OCI-M2 (cell line): ENCODE data around the gene CTNNA1.

Source experiments
- DNase-seq: peaks from one replicate; lab custom pipeline; 2025; ENCODE audit not compliant: unreplicated experiment; lab: John Stamatoyannopoulos, UW

Gene CTNNA1

DNA sequence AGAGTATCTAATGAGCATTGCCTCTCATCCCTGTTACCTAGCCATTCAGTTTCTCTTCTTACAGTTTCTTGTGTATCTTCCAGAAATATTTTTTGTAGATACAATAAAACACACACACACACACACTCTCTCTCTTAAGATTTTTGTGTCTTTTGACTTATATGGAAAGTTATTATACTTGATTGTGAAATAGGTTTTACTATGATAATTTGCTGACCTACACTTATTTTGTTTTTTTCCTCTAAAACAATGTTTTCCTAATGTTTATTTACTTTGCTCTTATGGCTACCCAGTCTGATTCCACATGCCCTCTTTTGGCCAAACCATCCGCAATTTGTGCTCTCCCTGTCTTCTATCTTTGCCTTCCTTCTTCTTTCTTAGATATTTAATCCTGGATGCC lies 96.7 kb downstream of the CTNNA1 start:
- DNase-seq: no peak

DNA sequence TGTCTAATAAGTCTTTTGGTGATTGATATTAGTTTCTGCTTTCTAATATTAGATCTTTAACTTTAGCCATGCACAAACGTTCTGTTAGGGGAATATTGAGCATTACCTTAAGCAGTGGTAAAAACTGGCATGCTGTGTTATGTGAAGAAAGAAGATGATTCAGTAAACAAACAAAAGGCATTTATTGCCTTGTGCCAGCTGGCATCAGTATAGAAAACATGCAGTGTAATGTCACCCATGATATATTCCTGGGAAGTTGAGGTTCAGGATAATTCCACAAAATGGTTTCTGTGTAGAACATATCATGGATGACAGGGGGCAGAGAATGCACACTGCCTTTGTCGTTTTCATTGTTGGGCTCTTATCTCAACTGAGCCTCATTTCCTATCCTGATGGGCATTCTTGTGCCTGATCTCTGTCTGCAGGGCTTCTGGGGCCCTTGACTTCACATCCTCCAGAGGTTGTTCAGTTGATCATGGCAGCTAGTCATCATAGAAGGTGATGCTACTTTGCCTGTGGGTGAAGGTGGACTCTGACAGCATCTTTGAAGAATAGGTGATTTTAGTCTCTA lies 97.7 kb downstream of the CTNNA1 start:
- DNase-seq: no peak

DNA sequence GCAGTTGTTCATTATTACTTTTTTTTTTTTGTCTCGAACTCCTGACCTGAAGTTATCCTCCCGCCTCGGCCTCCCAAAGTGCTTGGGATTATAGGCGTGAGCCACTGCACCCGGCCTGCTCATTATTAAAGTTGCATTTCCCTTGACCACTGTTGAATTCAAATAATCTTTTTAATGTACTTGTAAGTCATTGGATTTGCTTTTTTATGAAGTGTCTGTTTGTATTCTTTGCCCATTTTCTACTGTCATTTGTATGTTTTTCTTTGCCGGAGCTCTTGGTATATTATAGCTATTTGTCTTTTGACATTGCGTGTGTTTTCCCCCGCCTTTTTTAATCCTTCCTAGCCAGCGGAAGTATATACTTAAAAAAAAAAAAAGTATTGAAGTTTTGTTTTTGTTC lies 99.9 kb downstream of the CTNNA1 start:
- no peak for DNase-seq

DNA sequence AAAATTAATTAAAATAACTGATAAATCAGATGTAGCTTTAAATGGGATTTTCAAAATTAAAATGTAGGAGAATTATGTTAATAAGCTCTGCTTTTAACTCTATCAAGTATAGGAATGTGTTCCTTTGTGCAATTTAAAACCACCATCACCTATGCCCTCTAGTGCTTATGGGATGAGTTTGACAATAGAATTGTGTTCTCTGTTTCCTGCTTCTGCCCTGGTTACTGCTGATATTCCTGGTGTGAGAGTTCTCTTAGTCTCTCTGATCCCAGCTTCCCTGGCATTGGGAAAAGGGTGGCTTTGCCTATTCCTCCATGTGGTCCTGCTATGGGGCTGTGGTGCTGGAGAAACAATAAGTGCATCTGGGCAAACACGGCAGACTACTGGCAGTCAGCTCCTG lies 113.8 kb downstream of the CTNNA1 start:
- DNase-seq: no peak

DNA sequence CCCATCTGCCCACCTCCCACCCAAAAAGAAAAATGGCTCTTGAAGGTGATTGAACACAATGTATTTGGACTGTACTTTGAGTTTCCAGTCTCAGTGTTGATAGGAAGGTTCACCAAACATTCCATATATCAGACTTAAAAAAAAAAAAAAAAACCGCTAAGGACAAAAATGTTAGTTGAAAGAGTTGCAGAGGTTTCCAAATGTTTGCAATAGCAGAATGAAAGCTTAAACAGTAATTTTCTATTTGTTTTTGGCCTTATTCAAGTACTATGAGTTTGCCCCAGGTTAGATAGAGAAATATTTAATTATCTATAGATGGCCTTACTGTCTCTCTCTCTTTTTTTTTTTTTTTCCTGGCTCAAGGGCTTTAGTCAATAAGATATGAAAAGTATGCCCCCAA lies 115.8 kb downstream of the CTNNA1 start:
- no peak for DNase-seq

DNA sequence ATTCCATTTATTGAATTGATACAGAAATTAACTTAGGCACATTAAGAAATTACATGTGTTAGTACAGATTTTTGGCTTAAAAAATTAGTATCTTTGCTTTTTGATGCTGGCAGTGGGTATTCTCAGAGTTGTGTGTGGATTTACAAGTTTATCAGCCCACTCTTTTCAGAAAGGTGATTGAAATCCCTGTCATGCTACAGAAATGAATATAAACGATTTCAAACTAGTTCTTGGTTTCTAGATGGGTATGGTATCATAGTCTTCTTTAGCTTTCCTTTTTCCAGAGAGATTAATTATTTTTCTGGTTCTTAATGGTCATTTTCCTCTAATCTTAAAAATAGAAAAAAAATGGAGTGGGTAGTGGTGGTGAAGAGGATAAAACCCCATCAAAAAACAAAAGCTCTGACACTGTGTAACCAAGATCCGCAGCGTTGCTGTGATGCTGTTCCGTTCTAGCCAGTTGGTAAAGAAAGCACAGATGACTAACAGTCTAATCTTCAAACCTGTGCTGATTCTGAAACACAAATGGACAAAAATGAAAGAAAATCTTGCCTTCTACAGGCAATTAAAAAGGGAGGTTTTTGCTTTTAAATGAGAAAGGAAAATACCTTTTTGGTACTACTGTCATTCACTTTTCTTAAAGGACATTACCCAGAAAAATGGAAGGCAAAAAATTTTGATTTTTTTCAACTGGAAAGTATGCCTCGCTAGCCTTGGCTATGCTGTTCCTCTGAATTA lies 116.7 kb downstream of the CTNNA1 start:
- DNase-seq: no peak

DNA sequence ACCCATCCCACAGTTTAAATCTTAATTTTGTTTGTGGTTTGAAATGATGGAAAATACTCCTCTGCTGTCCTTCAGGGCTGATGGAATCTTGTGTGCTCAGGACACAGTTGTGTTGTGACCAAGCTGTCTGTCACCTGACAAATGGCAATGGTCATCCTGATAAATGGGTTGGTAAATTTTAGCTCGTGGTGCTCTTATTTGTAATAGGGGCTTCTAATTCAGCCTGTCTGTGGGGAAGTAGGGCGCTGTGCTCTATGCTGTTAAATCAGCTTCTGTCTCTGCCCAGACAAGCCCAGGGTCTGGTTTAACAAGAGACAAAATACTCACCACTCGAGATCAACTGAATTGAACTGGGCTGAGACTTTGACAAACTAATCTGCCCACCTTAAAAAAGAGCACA lies 117.4 kb downstream of the CTNNA1 start:
- DNase-seq: no peak

DNA sequence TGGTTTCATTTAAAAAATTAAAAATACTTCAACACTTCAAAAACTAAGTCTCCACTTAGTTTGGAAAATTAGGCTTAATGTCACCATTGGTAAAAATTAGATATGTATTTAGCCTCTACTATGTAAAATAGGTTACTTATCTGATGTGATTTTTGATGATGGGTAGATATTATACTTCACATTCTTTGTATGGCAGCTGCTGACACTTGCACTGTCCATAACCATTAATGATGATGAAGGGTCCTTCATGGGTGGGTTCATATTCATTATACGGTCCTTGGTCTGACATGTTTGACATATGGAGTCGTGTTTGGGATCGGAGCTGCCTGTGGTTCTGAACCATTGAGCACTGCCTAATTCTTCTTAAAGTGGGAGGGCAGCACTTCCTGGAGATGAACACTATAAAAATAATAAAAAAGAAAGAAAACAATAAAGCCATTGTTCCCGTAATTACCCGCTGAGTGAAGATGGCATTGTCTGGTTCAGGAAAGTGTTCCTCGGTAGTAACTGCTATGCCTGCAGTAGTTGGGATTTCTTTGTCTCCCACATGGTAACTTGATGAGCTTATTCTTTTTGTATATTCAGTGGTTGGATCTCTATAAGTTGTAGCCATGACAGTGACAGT lies 119.7 kb downstream of the CTNNA1 start:
- no peak for DNase-seq

DNA sequence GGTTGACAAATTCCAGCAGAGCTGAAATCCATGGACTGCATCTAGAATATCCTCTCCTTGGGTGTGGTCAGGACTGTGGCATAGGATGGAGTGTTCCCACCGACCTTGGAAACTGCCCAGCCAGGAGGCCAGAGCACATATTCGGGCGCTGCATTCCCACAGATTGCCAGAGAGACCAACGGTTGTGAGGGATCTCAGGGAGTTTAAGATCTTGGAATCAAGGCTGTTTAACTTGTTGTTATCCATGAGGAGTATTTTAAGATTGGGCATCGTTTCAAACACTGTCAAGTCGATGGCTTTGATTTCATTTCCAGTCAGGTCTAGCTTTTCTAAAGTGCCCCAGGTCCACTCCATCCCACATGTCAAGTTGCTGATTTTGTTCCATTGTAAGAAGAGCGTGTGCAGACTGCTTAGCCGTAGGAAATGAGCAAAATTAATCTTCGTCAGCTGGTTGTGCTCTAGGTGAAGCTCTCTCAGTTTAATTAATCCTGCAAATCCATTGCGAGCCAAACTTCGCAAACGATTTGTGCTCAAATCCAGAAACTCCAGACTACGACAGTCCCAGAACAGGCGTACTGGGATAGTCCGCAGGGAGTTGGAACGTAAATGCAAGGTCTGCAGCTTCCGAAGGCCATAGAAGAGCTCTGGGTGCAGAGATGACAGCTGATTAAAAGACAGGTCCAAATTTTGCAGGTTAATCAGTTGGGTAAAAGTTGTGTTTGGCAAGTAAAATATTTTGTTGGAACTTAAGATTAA lies 120.4 kb downstream of the CTNNA1 start:
- DNase-seq: no peak

DNA sequence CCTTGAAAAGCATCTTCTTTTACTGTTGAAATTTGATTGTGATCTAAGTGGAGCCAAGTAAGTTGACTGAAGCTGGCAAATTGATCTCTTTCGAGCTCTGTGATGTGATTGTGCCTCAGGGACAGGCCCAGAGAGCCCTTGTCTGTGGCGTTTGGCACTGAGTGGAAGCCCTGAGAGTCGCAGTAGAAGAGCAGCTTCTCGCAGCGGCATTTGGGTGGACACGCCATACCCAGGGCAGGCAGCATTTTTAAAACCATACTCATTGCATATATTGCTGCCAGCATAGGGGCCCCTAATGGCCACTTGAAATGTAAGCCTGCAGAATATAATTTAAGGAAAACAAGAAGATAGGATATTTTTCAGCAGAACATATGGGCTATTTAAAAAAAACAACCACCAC lies 121.0 kb downstream of the CTNNA1 start:
- no peak for DNase-seq

DNA sequence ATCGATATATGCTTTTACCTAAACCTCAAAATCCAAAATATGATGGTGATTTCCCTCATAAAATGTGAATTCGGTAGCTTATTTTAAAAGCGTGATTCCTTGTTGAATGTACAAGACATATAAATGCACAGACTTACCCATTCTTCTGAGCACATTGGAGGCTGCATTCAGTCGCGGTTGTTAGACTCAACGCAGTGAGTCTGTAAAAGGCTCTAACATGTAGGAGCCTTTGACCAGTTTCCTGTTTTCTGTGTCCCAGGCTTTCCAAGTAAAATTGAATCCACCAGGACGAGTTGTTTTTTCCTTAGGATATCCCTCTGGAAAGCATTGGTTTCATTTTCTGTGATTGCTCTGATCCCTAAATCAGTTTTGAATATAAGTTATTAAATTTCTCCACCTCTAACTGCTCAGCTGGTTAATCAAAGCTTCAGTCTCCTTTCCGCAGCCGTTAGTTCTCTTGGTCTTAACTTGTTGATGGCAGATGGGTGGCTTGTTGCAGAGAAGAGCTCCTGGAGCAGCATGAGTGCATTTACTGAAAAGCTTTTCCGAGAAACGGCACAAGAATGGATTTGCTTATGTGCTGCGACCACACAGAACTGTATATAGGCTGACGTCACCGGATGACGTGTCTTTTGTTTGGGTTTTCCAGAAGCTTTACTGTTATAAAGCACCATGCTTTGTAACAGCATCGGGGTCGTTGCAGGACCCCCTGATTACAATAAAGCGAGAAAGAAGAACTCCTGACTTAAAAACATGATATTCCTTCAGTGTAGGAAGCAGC lies 121.7 kb downstream of the CTNNA1 start, which contains the start of gene LRRTM2:
Gene LRRTM2, minus strand, starts transcription at position 565 of the 781 bp plus-strand sequence. Its CDS starts 424 bp downstream, at position 141.
- DNase-seq: no peak

DNA sequence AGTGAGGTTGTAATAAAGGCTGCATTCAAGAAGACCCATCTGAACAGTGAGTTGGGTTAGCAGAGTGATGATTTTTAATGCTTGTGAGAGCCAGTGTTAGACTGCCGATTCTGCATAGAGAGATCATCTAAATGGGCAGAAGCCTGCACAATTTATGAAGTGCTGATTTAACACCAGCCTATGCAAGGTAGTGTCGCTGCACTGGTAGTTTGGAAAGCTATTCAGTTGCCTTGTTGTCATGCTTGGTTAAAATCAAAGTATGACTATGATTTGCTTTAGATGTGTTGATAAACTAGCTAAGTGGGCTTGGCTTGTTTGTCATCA lies 122.3 kb downstream of the CTNNA1 start:
- no peak for DNase-seq

DNA sequence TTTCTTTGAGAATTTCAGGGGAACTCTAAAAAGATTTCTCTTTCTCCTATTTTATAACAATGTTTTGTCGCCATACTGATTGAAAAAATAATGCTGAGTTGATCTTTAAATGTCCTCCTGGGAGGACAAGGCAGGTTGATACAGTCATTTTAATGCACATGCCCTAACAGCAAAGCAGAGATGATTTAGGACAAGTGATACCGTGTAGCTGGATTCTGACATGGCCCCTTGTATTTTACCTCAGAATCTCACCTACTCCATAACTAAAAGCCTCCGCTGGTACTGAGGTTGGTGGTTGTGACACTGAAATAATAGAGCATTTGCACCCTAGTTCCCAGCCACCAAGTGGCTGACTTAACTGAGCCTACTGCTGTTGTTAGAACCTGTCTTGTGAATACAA lies 122.7 kb downstream of the CTNNA1 start:
- DNase-seq: no peak

DNA sequence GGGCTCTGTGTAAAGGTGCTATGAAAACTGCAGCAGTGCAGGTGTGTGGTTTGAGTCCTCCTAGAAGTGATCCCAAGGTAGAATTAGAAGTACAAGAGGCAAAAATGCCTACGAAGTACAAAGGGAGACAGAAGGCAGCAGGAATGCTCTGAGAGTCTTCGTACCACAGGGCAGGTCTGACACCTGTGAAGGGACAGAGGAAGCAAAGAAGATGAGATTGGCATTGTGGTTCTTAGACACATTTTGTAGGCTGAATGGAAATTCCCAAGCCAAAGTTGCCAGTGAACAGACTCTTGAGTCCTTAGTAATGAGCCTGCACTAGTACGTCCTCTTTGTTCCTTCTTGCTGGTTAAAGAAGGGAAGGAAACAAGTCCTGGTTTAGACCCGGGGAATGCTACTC lies 123.6 kb downstream of the CTNNA1 start:
- DNase-seq: no peak

DNA sequence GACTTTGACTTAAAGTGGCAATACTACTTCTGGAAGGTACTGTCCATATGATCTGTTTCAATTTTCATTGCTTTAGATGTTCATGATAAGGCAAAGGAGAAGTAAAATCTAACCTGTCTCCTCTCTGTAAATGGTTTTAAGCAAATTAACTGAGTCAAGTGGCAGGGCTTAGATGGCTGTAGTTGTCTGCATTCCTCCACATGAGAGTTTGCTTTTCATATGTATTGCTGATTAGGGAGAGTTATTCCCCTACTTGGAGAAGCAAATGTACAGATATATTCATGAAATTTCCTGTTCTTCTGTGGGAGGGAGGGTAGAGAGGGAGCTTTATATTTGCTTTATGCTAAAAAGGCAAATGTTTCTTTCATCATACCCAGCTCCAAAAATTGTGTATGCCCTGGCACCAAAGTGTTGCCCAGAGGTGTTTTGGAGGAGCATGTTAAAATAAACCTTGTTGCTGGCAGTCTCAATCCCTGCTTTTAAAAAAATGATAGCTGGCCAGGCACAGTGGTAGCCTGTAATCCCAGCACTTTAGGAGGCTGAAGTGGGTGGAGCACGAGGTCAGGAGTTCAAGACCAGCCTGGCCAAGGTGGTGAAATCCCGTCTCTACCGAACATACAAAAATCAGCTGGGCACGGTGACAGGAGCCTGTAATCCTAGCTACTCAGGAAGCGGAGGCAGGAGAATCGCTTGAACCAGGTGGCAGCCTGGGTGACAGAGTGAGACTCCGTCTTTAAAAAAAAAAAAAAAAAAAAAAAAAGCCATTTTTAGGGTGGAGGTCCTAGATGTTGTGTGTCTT lies 125.4 kb downstream of the CTNNA1 start:
- DNase-seq: no peak

DNA sequence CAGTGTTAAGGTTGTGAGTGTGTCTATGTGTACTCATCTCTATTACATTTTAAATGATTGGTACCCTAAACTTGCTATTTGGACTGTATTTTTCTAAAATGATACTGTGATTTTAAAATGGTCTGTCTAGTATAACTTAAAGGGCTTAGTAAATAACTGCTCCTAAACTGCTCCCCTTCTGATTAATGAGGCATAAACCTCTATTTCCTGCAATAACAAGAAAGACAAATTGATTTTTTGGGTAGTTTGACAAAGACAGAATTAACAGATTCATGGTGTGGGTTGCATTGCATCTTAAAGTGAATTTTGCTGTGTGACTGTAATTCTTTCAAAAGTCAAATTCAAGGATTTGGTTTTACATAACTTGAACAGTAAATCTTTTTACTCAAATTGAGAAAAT lies 130.0 kb downstream of the CTNNA1 start:
- DNase-seq: no peak

DNA sequence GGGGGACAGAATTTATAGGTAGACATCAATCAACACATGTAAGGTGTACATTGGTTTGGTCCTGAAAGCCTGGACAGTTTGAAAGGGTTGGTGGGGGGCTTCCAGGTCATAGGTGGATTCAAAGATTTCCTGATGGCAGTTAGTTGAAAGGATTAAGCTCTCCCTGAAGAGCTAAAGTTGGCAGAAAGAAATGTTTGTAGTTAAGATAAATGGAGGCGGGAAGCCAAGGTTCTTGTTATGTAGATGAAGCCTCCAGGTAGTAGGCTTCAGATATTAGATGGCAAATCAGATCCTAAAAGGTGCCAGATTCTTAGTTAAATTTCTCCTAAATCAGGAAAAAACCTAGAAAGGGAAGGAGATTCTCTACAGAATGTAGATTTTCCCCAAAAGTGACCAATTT lies 130.9 kb downstream of the CTNNA1 start:
- no peak for DNase-seq

DNA sequence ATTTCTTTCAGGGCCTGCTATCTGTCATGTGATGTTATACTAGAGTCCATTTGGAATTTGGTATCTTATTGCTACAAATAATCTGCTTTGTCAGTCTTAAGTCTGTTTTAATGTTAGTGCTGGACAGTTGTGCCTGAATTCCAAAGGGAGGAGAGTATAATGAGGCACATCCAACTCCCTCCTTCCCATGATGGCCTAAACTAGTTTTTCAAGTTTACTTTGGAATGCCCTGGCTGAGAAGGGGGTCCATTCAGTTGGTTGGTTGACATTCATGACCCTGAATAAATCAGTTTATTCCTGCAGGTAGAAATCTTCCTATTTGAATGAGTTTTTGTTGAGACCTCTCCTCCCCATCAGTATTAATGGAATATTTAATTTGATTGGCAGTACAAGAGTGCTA lies 131.3 kb downstream of the CTNNA1 start:
- DNase-seq: no peak

DNA sequence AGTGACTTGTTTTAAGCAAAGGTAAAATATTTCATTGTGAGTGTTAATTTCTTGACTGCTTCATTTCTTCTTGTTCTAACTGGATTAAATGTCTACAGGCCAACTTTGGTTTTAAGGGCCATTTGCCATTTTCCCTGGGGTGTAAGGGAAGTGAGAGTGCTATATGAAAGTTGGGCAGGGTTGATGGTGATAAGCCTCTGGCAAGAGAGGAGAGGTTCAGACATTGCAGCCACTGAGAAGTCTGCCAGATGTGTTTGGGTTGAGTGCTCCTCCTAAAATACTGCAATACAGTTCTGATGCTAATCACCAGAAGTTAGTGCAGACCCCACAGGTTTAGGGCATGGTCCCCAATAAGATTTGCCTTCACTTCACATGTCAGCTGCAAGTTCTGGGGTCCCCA lies 136.8 kb downstream of the CTNNA1 start:
- no peak for DNase-seq

DNA sequence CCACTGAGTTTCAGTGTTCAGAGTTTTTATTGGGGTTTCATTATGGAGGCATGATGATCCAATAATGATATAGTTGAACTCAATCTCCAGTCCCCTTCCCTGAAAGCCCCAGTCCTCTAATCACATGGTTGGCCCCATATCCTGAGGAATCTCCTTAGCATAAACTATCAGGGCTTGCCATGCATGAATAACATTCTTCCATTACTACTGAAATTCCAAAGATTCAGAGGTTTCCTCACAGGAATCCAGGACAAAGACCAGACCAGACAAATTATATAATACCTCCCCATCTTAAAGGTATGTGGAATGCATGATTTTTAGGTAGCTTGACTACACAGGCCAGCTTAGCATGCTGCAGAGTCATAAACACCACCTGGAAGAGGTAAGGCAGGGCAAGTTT lies 137.4 kb downstream of the CTNNA1 start:
- DNase-seq: no peak
